ENCODE data around the gene ADAM15. TPM values are rescaled to one million over a fixed set of nuclear protein-coding genes. Genes with fewer than 3 reads are reported as not detected.

The ADAM15 gene
- total RNA-seq, 1 experiment from 2014 or later = 30.6 TPM

DNA sequence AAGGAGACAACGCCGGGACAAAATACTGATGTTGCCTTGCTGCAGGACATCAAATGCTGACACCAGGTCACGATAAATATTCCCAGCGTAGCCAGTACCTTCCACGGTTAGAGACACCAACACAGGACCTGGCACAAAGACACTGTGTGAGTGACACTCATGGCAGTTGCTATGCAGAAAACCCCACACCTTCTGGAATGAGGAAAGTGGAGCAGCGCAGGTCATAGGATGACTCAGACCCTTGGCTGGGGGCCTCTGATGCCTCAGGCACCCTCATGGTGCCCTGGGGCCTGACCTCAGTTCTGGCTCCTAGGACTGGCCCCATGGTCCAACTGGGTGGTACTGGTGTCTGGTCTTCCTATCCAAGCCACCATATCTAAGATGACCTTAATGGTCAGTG is 24.5 kb upstream of the ADAM15 start:
- TF ChIP-seq, protein P1, sequence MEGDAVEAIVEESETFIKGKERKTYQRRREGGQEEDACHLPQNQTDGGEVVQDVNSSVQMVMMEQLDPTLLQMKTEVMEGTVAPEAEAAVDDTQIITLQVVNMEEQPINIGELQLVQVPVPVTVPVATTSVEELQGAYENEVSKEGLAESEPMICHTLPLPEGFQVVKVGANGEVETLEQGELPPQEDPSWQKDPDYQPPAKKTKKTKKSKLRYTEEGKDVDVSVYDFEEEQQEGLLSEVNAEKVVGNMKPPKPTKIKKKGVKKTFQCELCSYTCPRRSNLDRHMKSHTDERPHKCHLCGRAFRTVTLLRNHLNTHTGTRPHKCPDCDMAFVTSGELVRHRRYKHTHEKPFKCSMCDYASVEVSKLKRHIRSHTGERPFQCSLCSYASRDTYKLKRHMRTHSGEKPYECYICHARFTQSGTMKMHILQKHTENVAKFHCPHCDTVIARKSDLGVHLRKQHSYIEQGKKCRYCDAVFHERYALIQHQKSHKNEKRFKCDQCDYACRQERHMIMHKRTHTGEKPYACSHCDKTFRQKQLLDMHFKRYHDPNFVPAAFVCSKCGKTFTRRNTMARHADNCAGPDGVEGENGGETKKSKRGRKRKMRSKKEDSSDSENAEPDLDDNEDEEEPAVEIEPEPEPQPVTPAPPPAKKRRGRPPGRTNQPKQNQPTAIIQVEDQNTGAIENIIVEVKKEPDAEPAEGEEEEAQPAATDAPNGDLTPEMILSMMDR (conservative IDR thresholded peaks at IDR 0.05) = no peak
- no peak overlapping the region for H3K4me2 ChIP-seq (ENCODE audit: insufficient read depth, insufficient read length, low read length)
- no peaks in the 10 kb centered on the region for H3K23me2 ChIP-seq (ENCODE audit: insufficient read length, low read depth, low read length, poor library complexity, severe bottlenecking)
- H2AK5ac ChIP-seq (ENCODE audit: insufficient read length, low read length) = no peak overlapping the region
- no peak overlapping the region for H3K9ac ChIP-seq (ENCODE audit: extremely low read depth, insufficient read length, low read length)
- H3K27ac ChIP-seq (ENCODE audit: insufficient read length, low read depth, low read length) = no peak overlapping the region
- H3K9me3 ChIP-seq (ENCODE audit: control insufficient read depth, low read depth, low read length) = no peaks in the 10 kb centered on the region
- H2BK20ac ChIP-seq (ENCODE audit: low read depth, low read length, poor library complexity, severe bottlenecking) = no peak overlapping the region
- no peaks in the 10 kb centered on the region for H3K79me2 ChIP-seq (ENCODE audit: insufficient read depth, low read length)
- no peak overlapping the region for H3K18ac ChIP-seq (ENCODE audit: insufficient read length, low read depth, low read length)
- no peak overlapping the region for H3K23ac ChIP-seq (ENCODE audit: insufficient read length, low read depth, low read length)
- no peak overlapping the region for H4K5ac ChIP-seq (ENCODE audit: insufficient read length, low read depth, low read length)
- no peak overlapping the region; the same call in 1 of the 2 replicates for H3K14ac ChIP-seq (ENCODE audit: insufficient read depth, low read length)
- peaks cover 4 to 23% of the 10 kb centered on the region in 2 experiments for H3K4me1 Mint-ChIP-seq
- peaks cover 17% of the 10 kb centered on the region for H3K27me3 Mint-ChIP-seq (ENCODE audit: low read depth)
- no peak overlapping the region for H3K4ac ChIP-seq (ENCODE audit: low read depth, low read length)
- H3K4me1 ChIP-seq (ENCODE audit: insufficient read depth, low read length) = no peaks in the 10 kb centered on the region
- H2AFZ ChIP-seq (ENCODE audit: low read length) = no peak overlapping the region
- no peak overlapping the region for H3K56ac ChIP-seq (ENCODE audit: insufficient read length, low read depth, low read length)
- no peaks in the 10 kb centered on the region for H3K27me3 ChIP-seq (ENCODE audit: insufficient read depth, low read length)
- no peak overlapping the region for H3K4me3 Mint-ChIP-seq
- H3K27ac Mint-ChIP-seq = no peak overlapping the region
- H2BK12ac ChIP-seq (ENCODE audit: insufficient read length, low read depth, low read length) = no peak overlapping the region
- H2BK5ac ChIP-seq (ENCODE audit: insufficient read length, low read length) = no peak overlapping the region
- no peaks in the 10 kb centered on the region for H3K36me3 Mint-ChIP-seq (ENCODE audit: insufficient read depth in 1 of 3, low read depth in 3 of 3)
- no peaks in the 10 kb centered on the region for H4K20me1 ChIP-seq (ENCODE audit: control insufficient read depth, insufficient read depth, insufficient read length)
- H2BK120ac ChIP-seq (ENCODE audit: low read depth, low read length, poor library complexity, severe bottlenecking) = no peak overlapping the region
- no peak overlapping the region for H3T11ph ChIP-seq (ENCODE audit: low read length)
- no peak overlapping the region for H2BK15ac ChIP-seq (ENCODE audit: low read depth, low read length)
- no peak for DNase-seq
- H4K8ac ChIP-seq (replicated peaks; ENCODE audit: insufficient read length, low read depth, low read length) = no peak overlapping the region
- H3K79me1 ChIP-seq (ENCODE audit: insufficient read depth, low read depth, low read length, poor library complexity, severe bottlenecking) = no peaks in the 10 kb centered on the region
- WGBS (ENCODE audit: extremely low coverage, insufficient read length, low lambda C conversion rate) = no CpG with 5 or more reads among the region's 6 CpGs
- no peaks in the 10 kb centered on the region for H3K9me3 Mint-ChIP-seq
- no peak overlapping the region for H4K91ac ChIP-seq (ENCODE audit: insufficient read length, low read depth, low read length)
